Activated CD4-positive, alpha-beta memory T cell treated with anti-CD3 and anti-CD28 coated beads for 36 hours (primary cell): ENCODE data around the gene SEMA4C. TPM values are rescaled to one million over a fixed set of nuclear protein-coding genes. Genes with fewer than 3 reads are reported as not detected.

Experiments
- CTCF ChIA-PET: fragments of 350-600 bp; sonication (Branson Sonifier 250); formaldehyde crosslinking; loops from one replicate; lab custom pipeline; 2021; ENCODE audit warnings: antibody characterized with exemption, inconsistent platforms; lab: Charles Lee
- POLR2A ChIA-PET: fragments of 350-600 bp; sonication (Branson Sonifier 250); formaldehyde crosslinking; loops from one replicate; lab custom pipeline; 2021; ENCODE audit warnings: antibody characterized with exemption; lab: Charles Lee
- DNase-seq: peaks from one replicate; pipeline ENCODE4 v3.0.0-alpha.2; 2020
- H3K27ac Mint-ChIP-seq: one replicate; pipeline ENCODE4 v1.8.0; 2021; ENCODE audit warnings: mixed read lengths
- H3K27me3 Mint-ChIP-seq: one replicate; pipeline ENCODE4 v1.8.0; 2021; ENCODE audit warnings: mixed read lengths
- H3K36me3 Mint-ChIP-seq: one replicate; pipeline ENCODE4 v1.8.0; 2021; ENCODE audit warnings: mixed read lengths
- H3K4me1 Mint-ChIP-seq: one replicate; pipeline ENCODE4 v1.8.0; 2021; ENCODE audit warnings: low read depth, mixed read lengths
- H3K4me3 Mint-ChIP-seq: one replicate; pipeline ENCODE4 v1.8.0; 2021; ENCODE audit warnings: mild to moderate bottlenecking, mixed read lengths
- H3K9me3 Mint-ChIP-seq: one replicate; pipeline ENCODE4 v1.8.0; 2021; ENCODE audit warnings: mixed read lengths
- intact Hi-C: fragments of 100-400 bp; cut with micrococcal nuclease; formaldehyde crosslinking; loops from one replicate; pipeline ENCODE4 v1.15.1; 2023
- total RNA-seq, 2 experiments: library from RNA; stranded (reverse); gene quantifications; one replicate each; pipeline ENCODE4 v1.2.3, GENCODE V29; 2021

Gene SEMA4C
- total RNA-seq, 2 experiments from 2014 or later, result 13.9 to 18.8 TPM

DNA sequence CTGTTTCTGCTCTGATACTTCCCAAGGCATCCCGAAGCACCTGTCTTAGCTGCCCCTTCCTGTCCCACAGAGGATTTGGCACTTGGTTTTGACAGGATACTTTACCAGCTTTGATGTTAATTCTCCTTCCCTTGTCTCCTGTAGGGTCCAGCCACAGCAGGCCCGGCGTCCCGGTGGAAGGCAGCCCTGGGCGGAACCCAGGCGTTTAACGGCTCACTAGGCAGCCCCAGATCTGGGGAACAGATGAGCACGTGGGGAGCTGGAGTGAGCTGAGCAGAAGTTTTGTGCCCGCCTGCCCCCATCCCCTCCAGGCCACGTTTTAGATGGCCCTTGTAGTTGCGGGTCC is 37.5 kb downstream of the SEMA4C start:
- Mint-ChIP-seq H3K4me1 (no peaks in the 10 kb centered on the region), H3K27ac (no peak overlapping the region), H3K27me3 (no peaks in the 10 kb centered on the region), H3K36me3 (peaks cover 36% of the 10 kb centered on the region), H3K9me3 (no peaks in the 10 kb centered on the region), H3K4me3 (no peak overlapping the region)
- DNase-seq, result no peak
- POLR2A ChIA-PET, result no interaction called here
- intact Hi-C loops, result no loop called here
- CTCF ChIA-PET, result no interaction called here

DNA sequence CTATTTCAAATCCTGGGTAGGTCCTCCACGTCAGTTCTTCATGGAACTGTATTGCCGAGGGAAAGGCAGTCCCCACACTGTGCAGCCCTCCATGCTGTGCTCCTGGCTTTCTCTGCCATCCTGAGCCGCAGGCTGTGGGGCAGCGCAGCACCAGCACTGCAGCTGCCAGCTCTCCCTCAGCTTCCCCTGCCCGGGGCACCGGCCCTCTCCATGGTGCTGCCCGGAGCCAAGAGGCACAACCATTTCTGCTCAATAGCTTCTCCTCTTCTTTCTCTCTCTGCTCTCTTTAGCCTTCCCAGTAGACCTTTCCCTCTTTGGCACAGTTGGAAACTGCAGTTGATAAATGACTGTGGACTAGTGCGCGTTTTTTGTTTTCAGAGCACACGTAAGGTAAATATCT is 38.2 kb downstream of the SEMA4C start:
- intact Hi-C loops, result no loop called here

DNA sequence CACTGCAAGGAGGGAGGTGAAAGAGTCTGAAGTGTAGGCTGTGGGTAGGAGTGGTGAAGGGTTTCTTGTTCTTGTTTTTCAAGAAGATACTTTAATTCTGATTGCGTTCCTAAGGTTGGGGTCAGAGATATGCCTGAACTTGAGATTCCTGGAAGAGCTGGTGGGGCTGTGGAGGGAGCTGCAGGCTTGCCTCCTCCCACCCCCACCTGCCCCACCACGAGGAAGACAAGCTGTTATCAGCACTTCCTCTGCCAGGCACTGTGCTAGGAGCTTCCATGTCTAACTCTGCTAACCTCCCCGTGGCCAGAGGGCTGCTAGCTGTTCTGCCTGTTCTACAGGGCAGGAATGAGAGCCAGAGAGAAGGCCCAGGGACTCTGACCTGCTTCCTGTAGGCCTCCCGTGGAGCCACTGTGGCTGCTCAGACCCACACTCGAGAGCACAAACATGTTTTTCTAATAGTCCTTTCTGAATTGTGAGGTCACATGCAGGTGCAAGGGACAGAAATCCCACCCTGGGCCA is 39.8 kb downstream of the SEMA4C start:
- H3K27ac Mint-ChIP-seq, result no peak overlapping the region
- ChIA-PET POLR2A (no interaction called here), CTCF (no interaction called here)
- no peak for DNase-seq
- H3K9me3 Mint-ChIP-seq, result no peaks in the 10 kb centered on the region
- no peaks in the 10 kb centered on the region for H3K4me1 Mint-ChIP-seq
- H3K27me3 Mint-ChIP-seq, result no peaks in the 10 kb centered on the region
- intact Hi-C loops, result no loop called here
- H3K36me3 Mint-ChIP-seq, result peaks cover 42% of the 10 kb centered on the region
- no peak overlapping the region for H3K4me3 Mint-ChIP-seq

More for the DNA sequence above, 38.2 kb downstream of the SEMA4C start:
- Mint-ChIP-seq H3K27ac (no peak overlapping the region), H3K36me3 (peaks cover 36% of the 10 kb centered on the region), H3K9me3 (no peaks in the 10 kb centered on the region), H3K4me1 (no peaks in the 10 kb centered on the region), H3K4me3 (no peak overlapping the region), H3K27me3 (no peaks in the 10 kb centered on the region)
- DNase-seq, result no peak
- ChIA-PET POLR2A (no interaction called here), CTCF (no interaction called here)

DNA sequence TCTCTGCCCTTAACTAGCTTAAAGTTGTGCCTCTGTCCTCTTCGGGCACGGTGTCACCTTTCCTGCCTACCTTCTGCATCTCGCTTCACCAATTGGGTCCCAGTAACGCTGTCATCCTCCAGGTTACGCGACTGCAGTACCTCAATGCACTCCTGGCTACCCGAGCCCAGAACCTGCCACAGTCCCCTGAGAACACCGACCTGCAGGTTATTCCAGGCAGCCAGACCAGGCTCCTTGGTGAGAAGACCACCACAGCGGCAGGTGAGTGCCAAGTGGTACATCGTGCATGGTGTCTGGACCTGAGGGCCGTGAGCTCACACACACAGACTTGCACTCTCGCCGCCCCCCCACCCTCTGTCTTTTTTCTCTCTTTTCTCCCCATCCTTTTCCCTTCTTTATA is 41.0 kb downstream of the SEMA4C start:
- ChIA-PET CTCF (no interaction called here), POLR2A (no interaction called here)
- H3K9me3 Mint-ChIP-seq, result no peaks in the 10 kb centered on the region
- no peak overlapping the region for H3K27ac Mint-ChIP-seq
- no peak overlapping the region for H3K4me3 Mint-ChIP-seq
- DNase-seq, result no peak
- H3K27me3 Mint-ChIP-seq, result no peaks in the 10 kb centered on the region
- peaks cover 43% of the 10 kb centered on the region for H3K36me3 Mint-ChIP-seq
- intact Hi-C loops, result no loop called here
- H3K4me1 Mint-ChIP-seq, result no peaks in the 10 kb centered on the region

DNA sequence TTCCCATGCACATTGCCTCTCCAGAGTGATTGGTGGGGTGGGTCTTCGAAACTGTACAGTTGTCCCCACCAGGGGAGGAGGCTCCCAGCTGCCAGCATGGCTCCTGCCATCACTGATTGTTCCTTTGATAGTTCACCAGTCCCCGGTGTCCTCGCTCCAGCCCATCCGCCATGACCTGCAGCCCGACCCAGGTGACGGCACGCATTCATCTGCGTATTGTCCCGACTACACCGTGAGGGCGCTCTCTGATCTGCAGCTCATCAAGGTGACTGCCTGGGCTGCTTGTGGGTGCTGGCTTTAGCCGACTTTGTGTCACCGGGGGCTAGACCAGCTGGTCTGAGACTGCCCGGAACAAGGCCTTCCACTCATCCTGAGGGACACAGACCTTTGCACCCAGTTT is 41.4 kb downstream of the SEMA4C start:
- no peak overlapping the region for H3K27ac Mint-ChIP-seq
- intact Hi-C loops, result no loop called here
- no peaks in the 10 kb centered on the region for H3K4me1 Mint-ChIP-seq
- no peak for DNase-seq
- peaks cover 41% of the 10 kb centered on the region for H3K36me3 Mint-ChIP-seq
- ChIA-PET CTCF (no interaction called here), POLR2A (no interaction called here)
- no peak overlapping the region for H3K4me3 Mint-ChIP-seq
- H3K9me3 Mint-ChIP-seq, result no peaks in the 10 kb centered on the region
- H3K27me3 Mint-ChIP-seq, result no peaks in the 10 kb centered on the region

DNA sequence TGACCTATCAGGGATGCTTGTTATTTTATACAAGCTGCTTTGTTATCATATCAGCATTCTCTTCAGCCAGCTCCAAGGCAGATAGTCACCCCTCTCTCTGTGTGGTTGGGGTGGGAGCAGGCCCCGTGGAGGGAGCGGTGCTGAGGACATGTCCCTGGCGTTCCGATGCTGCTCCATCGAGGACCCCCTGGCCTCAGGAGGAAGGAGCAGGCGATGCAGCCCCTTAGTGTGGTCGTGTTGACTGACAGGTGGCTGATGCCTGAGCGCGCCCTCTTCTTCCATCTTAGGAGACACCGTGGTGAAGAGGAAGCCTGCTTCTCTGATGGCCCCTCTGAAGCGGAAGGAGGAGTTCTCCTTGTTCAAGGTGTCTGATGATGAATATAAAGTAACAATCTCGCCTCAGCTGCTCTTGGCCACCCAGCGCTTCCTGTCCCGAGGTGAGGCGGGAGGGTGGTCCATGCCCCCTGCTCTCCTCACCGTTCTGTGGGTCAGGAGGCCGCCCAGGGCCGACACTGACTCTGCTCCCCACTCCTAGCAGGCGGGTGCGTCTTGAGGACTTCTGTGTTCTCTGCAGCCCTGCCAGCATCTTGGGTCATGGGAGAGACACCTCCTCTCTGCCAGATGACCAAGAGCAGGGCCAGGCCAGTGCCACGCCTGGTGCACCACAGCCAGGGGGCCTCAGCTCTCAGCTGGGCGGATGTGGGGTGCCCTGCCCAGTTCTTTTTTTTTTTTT is 43.2 kb downstream of the SEMA4C start:
- H3K9me3 Mint-ChIP-seq, result no peaks in the 10 kb centered on the region
- H3K27me3 Mint-ChIP-seq, result no peaks in the 10 kb centered on the region
- peaks cover 31% of the 10 kb centered on the region for H3K36me3 Mint-ChIP-seq
- H3K27ac Mint-ChIP-seq, result no peak overlapping the region
- peaks cover under 1% of the 10 kb centered on the region for H3K4me1 Mint-ChIP-seq
- intact Hi-C loops, result no loop called here
- H3K4me3 Mint-ChIP-seq, result no peak overlapping the region
- no peak for DNase-seq
- ChIA-PET CTCF (no interaction called here), POLR2A (no interaction called here)

DNA sequence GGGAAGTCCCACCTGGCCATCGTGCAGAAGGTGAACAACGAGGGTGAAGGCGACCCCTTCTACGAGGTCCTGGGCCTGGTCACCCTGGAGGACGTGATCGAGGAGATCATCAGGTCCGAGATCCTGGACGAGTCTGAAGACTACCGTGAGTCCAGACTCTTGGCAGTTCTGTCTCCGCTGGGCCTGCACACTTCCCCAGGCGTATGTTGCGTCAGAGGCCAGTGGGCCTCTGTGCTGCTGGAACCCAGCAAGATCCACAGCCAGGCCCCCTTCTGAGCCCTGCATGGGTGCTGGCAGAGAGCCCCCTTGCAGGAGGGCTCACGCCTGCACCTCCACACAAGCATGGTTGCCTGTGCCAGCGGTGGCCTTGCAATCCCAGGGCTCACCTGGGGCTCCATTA is 44.8 kb downstream of the SEMA4C start:
- DNase-seq, result no peak
- intact Hi-C loops, result no loop called here
- Mint-ChIP-seq H3K36me3 (peaks cover 21% of the 10 kb centered on the region), H3K27ac (no peak overlapping the region), H3K9me3 (no peaks in the 10 kb centered on the region), H3K27me3 (no peaks in the 10 kb centered on the region), H3K4me3 (no peak overlapping the region), H3K4me1 (peaks cover 17% of the 10 kb centered on the region)
- CTCF ChIA-PET, result interaction anchor here (1.3 kb wide), 1 partner anchor 126 kb away, joined by 3 read pairs; no protein-coding TSS in a partner anchor
- POLR2A ChIA-PET, result no interaction called here

DNA sequence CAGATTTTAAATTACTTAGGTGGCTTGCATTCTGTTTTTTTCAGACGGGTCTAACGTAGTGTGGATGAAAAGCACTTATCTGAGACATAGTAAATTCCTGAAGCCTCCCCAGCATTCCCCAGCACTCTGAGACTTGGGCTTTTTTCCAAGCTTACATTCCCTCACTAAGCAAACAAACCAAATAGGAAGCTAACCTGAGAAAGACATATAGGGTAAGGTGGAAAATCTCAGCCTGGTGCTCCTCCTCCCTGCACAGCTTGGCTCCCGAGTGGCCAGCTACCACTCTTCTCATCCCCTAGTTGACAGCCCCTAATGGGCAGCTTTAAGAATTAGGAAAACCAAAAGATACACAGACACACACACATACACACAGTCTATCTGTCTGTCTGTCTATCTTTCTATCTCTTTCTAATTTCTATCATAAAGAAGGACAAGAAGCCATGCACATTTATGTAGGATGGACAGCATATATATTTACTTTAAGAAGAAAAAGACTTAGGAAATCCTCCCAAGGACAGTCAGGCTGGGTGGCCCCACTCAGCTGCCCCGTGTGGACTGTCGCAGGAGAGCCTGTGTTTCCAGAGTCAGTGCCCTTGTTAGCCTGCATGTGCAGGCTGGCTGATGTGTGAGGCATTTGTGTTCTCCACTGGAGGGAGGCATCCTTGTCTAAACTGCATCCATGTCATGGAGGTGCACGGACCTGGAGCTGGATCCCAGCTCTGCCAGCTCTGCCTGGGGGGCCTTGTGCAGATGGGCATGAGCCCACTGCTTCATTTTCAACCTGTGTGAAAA is 45.6 kb downstream of the SEMA4C start:
- Mint-ChIP-seq H3K4me3 (no peak overlapping the region), H3K9me3 (no peaks in the 10 kb centered on the region), H3K4me1 (peaks cover 25% of the 10 kb centered on the region), H3K27ac (peak overlapping the region; percentile 19), H3K36me3 (peaks cover 17% of the 10 kb centered on the region), H3K27me3 (no peaks in the 10 kb centered on the region)
- intact Hi-C loops, result no loop called here
- POLR2A ChIA-PET, result no interaction called here
- no peak for DNase-seq
- CTCF ChIA-PET, result interaction anchor here (1.3 kb wide), 1 partner anchor 127 kb away, joined by 3 read pairs; no protein-coding TSS in a partner anchor

DNA sequence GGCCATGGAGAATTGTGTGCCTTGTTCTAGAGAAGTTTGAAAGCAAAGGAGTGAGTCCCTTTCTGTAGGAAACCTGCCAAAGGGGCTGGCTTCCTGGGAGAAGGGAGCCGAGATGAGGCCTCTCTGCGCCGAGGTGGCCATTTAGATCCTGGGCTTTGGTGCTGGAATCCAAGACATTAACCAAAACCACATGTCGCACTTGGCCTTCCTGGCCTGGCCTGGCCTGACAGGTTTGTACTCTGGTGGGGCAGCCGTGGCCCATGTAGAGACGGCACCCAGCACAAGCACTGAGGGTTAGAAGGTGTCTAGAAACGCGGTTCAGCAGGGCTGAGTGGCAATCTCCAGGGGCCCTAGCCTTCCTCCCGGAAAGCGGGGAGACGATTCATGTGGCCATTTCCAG is 46.7 kb downstream of the SEMA4C start:
- Mint-ChIP-seq H3K27me3 (no peaks in the 10 kb centered on the region), H3K9me3 (no peaks in the 10 kb centered on the region), H3K4me3 (no peak overlapping the region), H3K4me1 (peaks cover 36% of the 10 kb centered on the region), H3K27ac (no peak overlapping the region), H3K36me3 (peaks cover 13% of the 10 kb centered on the region)
- no peak for DNase-seq
- POLR2A ChIA-PET, result no interaction called here
- intact Hi-C loops, result no loop called here
- CTCF ChIA-PET, result interaction anchor here (1.1 kb wide), 1 partner anchor 21 kb away, joined by 3 read pairs; no protein-coding TSS in a partner anchor

DNA sequence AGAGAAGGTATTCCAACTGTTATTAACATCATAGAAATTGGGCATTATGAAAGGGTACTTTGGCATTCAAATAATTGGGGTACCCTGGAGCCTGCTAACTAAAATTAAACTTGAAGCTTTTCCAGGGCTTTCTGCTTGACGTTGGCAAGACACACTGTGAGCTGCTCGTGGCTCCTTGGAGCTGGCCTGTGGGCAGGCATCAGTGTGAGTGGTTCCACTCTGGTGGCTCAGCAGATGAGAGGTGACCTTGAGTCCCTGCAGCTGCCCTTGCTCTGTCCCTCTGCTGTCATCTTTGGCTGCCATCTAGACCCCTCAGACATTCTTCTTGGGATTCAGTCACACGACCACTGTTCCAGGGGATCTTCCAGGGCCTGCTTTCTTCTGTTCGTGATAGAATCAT is 47.1 kb downstream of the SEMA4C start:
- no peak overlapping the region for H3K4me3 Mint-ChIP-seq
- ChIA-PET POLR2A (no interaction called here), CTCF (interaction anchor here (1.1 kb wide), 1 partner anchor 21 kb away, joined by 3 read pairs; no protein-coding TSS in a partner anchor)
- H3K27me3 Mint-ChIP-seq, result no peaks in the 10 kb centered on the region
- H3K4me1 Mint-ChIP-seq, result peaks cover 40% of the 10 kb centered on the region
- no peak overlapping the region for H3K27ac Mint-ChIP-seq
- no peaks in the 10 kb centered on the region for H3K9me3 Mint-ChIP-seq
- no peak for DNase-seq
- intact Hi-C loops, result no loop called here
- H3K36me3 Mint-ChIP-seq, result peaks cover 11% of the 10 kb centered on the region

DNA sequence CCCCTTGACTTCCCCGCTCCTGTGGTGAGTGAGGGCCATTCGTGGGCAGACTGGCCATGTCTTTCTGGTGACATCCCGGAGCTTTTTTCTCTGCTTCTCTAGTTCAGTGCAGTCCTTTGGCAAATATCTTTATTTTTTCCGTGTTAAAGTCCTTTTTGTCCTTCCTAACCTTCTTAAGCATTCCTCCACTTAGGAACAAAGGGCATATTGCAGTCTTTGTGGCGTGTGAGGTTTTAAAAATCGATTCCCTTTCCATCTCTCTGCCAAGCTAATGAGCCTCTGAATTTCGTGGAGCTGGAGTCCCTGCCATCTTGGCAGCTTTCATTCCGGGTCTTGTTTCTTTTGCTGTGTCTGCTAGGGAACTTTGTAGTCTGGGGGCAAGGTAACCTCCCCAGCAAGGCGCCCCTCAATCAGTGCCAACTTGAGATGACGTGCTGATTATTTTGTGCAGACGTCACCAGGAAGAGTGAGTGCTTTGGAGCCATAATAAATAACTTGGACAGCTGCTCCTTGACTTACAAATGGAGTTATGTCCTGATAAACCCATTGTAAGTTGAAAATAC is 48.7 kb downstream of the SEMA4C start:
- no peak for DNase-seq
- intact Hi-C loops, result no loop called here
- H3K27ac Mint-ChIP-seq, result no peak overlapping the region
- no peak overlapping the region for H3K4me3 Mint-ChIP-seq
- no peaks in the 10 kb centered on the region for H3K27me3 Mint-ChIP-seq
- H3K9me3 Mint-ChIP-seq, result no peaks in the 10 kb centered on the region
- H3K4me1 Mint-ChIP-seq, result peaks cover 48% of the 10 kb centered on the region
- POLR2A ChIA-PET, result interaction anchor here (0.6 kb wide), 1 partner anchor 14 kb away, joined by 5 read pairs; no protein-coding TSS in a partner anchor
- H3K36me3 Mint-ChIP-seq, result peaks cover 11% of the 10 kb centered on the region
- CTCF ChIA-PET, result interaction anchor here (0.9 kb wide), 1 partner anchor 142 kb away, joined by 3 read pairs; no protein-coding TSS in a partner anchor
